NCI-H510A treated with DMSO at 0.1 percent for 48 hours (cell line): ENCODE results near the gene SRXN1.
"Not testable (repeated sequence)": the region's sequence is repeated elsewhere in the genome, so short reads cannot be mapped to it uniquely, and the experiment has no call there.

Source experiments
- DNase-seq: peaks from one replicate; lab custom pipeline; 2025; lab: John Stamatoyannopoulos, UW

SRXN1 gene

DNA sequence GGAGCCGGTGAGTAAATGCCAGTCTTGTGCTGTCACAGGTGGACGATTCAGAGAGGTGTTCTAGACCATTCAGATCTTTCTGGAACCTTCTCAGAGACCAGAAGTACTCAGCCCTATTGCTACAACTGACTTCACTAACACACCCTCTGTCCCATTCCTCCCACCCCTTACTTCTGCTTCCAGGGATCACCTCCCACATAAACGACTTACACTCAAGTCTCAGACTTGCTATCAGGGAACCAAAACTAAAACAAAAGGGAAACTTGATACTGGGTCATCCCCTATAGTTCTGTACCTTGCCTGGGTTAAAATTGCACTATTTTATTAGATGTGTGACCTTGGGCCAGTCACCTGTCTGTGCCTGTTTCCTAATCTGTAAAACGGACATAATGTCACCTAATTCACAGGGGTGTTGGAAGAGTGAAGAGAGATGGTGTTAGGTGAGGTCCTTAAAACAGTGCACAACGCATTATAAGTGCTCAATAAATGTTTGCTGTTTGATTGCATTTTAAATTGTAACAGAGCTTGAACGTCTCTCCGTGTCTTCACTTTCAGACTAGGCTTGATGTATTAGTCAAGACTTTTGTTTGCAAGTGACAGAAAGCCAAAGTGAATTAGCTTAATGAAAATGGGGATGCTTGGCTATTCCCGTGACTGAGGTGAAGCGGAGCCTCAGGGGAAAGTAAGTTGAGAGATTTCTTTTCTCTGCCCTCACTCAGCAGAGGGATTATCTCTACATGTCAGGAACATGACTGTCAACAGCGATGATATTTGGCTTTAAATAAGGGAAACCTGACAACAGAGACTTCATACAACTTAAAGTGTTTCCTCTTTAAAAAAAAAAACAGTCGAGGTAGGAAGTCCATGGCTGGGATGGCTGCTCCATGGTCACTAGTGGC is 3.0 kb upstream of the SRXN1 start:
- DNase-seq, result no peak

DNA sequence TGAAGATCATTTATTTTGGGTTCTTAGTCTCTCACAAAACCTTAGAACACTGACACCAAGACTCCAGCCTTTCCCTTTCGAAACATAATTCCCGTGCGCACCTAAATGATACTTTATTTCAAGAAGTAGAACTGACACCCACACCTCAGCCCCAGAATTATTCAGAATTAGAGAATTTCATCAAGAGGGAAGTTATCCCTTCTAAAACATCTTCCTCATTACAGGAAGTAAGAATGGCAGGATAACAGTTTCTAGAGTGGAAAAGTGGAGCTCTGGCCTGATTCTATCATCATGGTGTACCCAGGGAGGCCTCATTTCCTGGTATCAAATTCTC is 1.4 kb upstream of the SRXN1 start:
- DNase-seq, result no peak

- DNase-seq, result no peak
Observed at GRCh38 chr20:653590-654416, 803 bp upstream of the SRXN1 start.

DNA sequence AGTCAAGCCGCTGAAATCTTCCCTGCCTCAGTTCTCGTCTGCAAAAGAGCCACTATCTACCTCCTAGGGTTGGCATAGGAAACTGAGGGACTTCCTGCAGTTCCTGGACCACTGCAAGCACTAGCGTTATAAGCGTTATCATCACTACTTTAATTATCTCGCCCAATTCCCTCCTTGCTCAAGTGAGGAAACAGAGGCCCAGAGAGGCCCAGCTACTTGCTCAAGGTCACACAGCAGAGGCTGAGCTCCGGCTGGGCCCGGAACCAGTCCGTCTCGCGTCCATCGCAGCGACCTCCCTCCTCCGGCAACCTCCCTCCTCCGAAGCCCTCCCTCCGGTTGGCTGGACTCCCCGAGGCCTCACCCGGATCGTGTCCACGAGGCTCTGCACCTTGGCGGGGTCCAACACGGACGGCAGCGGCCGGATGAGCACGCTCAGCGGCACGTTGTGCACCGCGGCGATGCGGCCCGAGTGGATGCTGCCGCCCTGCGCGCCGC is 338 bp downstream of the SRXN1 start:
- DNase-seq, result no peak

- DNase-seq, result no peak
Observed at GRCh38 chr20:651713-652614, 1.0 kb downstream of the SRXN1 start.

DNA sequence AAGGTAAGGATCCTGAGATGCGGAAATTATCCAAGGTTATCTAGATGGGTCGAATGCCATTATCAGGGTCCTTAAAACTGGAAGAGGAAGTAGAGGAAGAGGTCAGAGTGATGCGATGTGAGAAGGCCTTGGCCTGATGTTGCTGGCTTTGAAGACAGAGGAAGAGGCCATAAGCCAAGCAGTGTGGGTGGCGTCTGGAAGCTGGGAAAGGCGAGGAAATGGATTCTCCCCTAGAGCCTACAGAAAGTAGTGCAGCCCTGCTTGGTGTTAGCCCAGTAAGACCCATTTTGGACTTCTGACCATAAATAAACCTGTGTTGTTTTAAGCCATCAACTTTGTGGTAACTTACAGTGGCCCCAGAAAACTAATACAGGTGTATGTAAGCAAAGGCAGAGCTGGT is 2.0 kb downstream of the SRXN1 start:
- no peak for DNase-seq

DNA sequence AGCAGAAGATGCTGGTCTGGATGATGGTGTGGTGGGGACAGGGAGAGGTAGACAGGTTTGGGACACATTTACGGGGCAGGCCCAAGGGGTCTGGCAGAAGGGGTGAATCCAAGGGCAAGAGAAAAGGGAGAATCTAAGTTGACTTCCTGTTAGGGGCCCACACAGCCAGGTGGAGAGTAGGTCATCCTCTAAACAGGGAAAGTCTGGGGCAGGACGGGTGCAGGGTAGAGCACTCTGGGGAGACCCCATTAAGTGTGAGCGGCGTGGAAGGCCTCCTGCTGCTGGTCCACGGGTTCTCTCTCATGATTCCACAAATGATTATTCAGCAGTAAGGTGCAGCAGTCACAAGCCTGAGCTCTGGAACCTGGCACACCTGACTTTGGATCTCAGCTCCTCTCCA is 2.7 kb downstream of the SRXN1 start:
- DNase-seq, result no peak

- DNase-seq, result no peak
Observed at GRCh38 chr20:647479-648019, 5.5 kb downstream of the SRXN1 start.

GRCh38 chr20:646868-647233 is 6.1 kb downstream of the SRXN1 start:
- DNase-seq, result no peak

- DNase-seq, result no peak
Observed at GRCh38 chr20:646107-646867, 6.7 kb downstream of the SRXN1 start.

DNA sequence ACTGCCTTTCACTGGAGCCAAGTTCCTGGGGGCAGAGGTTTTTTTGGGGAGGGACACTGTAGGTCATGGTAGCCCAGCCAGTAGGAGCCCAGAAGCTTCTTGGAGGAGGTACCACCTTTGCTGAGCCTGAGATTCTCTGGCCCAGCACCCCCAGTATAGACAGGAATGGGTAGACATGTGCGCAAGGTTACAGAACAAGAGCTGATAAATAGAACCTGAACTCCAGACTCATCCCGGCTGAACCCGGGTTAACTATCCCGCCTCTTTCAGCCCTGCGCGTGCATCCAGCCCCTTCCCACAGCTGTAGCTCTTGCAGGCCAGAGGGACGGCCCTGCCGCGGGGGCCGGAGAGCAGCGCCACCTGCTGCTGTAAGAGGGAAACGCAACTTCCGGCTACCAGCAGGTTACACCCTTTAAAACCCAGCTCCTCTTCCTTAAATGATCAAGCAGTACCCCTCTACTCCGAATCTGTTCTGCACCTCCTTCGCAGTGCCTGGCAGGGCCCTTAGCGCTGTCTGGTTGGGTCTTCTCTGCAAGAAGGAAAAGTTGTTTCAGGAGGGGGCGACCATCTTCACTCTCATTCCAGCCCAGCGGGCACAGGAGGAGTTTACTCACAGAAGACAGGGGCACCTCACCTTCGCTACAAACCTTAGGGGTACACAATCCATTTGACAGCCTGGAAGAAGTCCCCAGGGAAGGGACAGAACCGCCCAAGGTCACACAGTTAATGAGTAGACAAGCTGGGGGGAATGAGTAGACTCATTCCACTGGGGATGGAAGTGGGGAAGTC is 7.5 kb downstream of the SRXN1 start:
- peak; percentile 35 for DNase-seq

DNA sequence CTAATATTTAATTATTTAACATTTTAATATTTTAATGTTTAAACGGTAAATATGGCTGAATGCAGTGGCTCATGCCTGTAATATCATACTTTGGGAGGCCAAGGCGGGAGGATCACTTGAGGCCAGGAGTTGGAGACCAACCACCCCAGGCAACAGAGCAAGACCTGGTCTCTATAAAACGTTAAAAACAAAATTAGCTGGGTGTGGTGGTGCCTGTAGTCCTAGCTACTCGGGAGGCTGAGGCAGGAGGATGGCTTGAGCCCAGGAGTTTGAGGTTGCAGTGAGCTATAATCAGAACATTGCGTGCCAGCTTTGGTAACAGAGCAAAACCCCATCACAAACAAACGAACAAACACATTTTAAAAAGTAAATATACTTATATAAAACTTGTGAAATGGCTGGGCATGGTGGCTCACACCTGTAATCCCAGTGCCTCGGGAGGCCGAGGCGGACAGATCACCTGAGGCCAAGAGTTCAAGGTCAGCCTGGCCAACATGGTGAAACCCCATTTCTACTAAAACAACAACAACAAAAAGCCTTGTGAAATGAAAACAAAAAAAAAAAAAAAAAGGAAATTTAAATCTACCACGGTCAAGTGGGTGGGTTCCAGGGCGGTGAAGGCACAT is 8.2 kb downstream of the SRXN1 start:
- no peak for DNase-seq

DNA sequence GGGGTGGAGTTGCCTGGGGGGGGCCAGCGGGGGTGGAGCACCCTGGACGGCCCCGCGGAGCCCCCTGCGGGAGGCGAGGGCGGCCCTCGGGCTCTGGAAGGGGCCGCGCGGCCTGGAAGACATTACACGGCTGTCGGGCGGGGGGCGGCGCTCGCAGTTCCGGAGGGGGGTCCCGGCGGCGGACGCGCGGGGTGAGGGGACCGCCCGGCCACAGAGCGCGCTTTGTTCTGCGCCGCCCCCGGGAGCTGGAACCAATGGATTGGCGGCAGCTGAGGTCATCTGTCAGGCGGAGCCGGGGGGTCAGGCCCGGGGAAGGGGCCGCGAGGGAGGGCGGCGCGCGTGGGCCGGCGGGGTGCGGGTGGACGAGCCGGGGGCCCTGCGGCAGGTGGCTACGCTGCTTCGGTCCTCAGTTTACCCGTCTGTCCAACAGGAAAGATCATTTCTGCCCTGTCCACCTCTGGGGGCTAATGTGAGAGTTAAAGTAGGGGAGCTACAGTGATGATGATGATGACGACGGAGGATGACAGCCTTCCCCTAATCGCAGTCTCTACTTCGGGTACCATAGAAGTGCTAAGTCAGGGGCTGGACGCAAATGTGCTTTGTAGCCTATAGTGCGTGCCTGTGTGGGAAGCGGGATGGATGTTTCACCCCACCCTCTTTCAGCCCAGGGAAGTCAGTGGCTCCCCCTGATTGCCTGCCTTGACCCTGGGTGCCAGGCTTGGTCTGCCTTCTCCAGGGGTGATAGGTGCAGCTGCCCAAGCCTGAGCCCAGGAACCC is 10.4 kb downstream of the SRXN1 start:
- DNase-seq, result no peak

DNA sequence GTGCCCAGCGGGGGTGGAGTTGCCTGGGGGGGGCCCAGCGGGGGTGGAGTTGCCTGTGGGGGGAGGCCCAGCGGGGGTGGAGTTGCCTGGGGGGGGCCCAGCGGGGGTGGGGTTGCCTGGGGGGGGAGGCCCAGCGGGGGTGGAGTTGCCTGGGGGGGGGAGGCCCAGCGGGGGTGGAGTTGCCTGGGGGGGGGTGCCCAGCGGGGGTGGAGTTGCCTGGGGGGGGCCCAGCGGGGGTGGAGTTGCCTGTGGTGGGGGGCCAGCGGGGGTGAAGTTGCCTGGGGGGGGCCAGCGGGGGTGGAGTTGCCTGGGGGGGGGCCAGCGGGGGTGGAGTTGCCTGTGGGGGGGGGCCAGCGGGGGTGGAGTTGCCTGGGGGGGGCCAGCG is 11.0 kb downstream of the SRXN1 start:
- DNase-seq, result not testable (repeated sequence)

DNA sequence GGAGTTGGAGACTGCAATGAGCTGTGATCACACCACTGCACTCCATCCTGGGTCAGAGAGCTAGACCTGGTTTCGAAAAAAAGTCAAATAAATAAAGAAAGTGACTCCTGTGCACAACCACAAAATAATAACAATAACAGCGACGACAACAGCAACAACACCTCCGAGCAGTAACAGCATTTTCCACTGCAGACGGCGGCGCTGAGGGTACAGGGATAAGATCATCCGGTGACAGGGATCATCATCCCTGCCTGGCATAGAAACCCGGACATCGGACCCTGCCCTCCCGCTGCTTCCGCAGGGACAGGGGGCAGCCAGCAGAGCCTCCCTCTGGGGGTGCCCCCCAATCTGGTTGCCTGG is 11.5 kb downstream of the SRXN1 start:
- DNase-seq, result no peak

DNA sequence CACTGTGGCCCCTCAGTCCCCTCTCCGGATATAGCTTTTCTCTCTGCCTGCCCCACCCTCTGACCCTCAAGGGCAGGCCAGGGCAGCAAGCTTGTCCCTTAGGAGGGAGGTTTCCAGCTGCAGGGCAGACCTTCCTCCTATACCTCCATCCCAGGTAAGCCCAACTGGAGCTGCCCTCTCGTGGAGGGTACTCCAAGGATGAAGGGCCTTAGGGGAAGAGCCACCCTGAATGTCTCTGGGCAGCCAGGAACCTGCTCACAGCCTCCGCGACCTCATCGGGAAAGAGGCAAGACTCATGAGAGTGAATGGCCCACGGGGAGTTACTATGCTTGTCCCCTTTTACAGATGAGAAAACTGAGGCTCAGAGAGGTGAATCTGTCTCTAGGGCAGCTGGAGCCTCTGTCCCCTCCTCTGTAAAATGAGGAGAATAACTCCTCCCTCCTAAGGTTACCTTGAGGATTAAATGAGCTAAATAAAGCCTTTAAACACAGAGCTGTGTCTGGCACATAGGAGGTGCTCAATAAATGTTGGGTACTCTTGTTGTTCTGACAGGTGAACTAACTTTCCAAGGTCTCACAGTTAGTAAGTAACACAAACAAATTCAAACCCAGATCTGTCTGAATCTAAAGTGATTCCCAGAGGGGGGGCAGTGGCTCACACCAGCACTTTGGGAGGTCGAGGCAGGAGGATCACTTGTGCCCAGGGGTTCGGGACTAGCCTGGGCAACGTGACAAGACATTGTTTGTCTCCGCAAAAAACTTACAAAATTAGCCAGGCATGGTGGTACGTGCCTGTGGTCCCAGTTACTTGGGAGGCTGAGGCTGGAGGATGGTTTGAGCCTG is 12.1 kb downstream of the SRXN1 start:
- DNase-seq, result no peak

DNA sequence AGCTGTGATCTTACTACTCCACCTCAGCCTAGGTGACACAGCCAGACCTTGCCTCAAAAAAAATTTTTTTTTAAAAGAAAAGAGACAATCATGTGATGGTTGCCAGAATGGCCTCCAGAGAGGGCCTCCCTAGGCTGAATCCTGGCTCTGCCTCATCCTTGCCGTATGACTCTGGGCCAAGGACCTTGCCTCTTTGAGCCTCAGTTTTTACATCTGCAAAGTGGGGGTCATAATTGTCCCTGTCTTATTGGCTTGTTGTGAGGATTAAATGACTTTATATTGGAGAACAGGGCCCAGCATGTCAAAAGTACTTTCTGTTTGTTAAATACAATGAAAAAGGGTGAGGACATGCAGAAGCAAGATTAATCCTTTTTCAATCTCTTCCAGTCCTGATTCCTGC is 14.4 kb downstream of the SRXN1 start:
- no peak for DNase-seq

DNA sequence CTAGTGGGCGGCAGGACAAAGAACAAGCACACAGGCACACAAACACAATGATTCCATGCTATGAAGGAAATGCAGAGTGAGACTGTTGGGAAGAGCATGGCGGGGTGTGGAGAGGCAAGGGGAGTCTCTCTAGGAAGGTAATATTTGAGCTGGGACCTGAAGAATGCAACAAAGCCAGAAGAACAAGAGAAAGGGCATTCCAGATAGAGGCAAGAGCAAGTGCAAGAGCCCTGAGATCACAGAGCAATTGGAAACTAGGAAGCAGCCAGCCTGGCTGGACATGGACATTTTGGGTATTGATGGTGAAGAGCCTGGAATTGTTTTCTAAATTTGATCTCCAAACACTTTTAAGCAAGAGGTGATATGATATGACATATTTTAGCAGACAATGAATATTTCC is 15.4 kb downstream of the SRXN1 start:
- no peak for DNase-seq
